Memory B cell (primary cell): ENCODE data around the gene PHLPP2.

ENCODE experiments used
- ATAC-seq: fragments of 150-1000 bp; cut with Tn5 transposase; 2 replicates; pipeline ENCODE4 v1.10.0; 2021; ENCODE audit warnings: low read depth, mild to moderate bottlenecking, moderate library complexity
- DNase-seq, 2 donors: peaks; one replicate each; pipeline ENCODE4 v3.0.0; 2022; ENCODE audit warnings: low spot score in 2 of 2
- H3K27ac Mint-ChIP-seq: one replicate; pipeline ENCODE4 v1.8.0; 2022; ENCODE audit warnings: mild to moderate bottlenecking, moderate library complexity, mixed read lengths
- H3K27me3 Mint-ChIP-seq: one replicate; pipeline ENCODE4 v1.8.0; 2022; ENCODE audit warnings: mixed read lengths
- H3K36me3 Mint-ChIP-seq: one replicate; pipeline ENCODE4 v1.8.0; 2022; ENCODE audit warnings: mild to moderate bottlenecking, mixed read lengths
- H3K4me1 Mint-ChIP-seq: one replicate; pipeline ENCODE4 v1.8.0; 2022; ENCODE audit warnings: mixed read lengths
- H3K4me3 Mint-ChIP-seq: one replicate; pipeline ENCODE4 v1.8.0; 2022; ENCODE audit warnings: mild to moderate bottlenecking, moderate library complexity, mixed read lengths
- H3K9me3 Mint-ChIP-seq: one replicate; pipeline ENCODE4 v1.8.0; 2022; ENCODE audit warnings: mixed read lengths

PHLPP2 gene

GRCh38 chr16:71724320-71724751, at the start of gene PHLPP2:
TSS of gene PHLPP2 (minus strand) at chr16:71724701. CDS start at chr16:71714795, 9,906 bp downstream.
- no peak for DNase-seq
- no peak for ATAC-seq
- peak within 1 kb of the TSS; percentile 56 for H3K27ac Mint-ChIP-seq

GRCh38 chr16:71771571-71771970, 47.1 kb upstream of the PHLPP2 start:
- Mint-ChIP-seq H3K4me3 (no peak overlapping the region), H3K27ac (peak overlapping the region; percentile 32), H3K9me3 (no peaks in the 10 kb centered on the region), H3K36me3 (peaks cover 18% of the 10 kb centered on the region), H3K4me1 (peaks cover 6% of the 10 kb centered on the region), H3K27me3 (no peaks in the 10 kb centered on the region)
- DNase-seq, result no peak
- no peak for ATAC-seq

More at GRCh38 chr16:71724320-71724751, at the start of gene PHLPP2:
- Mint-ChIP-seq H3K36me3 (no peaks in the 10 kb centered on the region), H3K4me3 (peak within 1 kb of the TSS; percentile 75), H3K27me3 (no peaks in the 10 kb centered on the region), H3K9me3 (no peaks in the 10 kb centered on the region), H3K4me1 (peaks cover 33% of the 10 kb centered on the region)

- no peak overlapping the region for H3K27ac Mint-ChIP-seq
- H3K4me3 Mint-ChIP-seq, result no peak overlapping the region
- DNase-seq, result no peak
- H3K36me3 Mint-ChIP-seq, result peaks cover 14% of the 10 kb centered on the region
- no peaks in the 10 kb centered on the region for H3K4me1 Mint-ChIP-seq
- no peak for ATAC-seq
- no peaks in the 10 kb centered on the region for H3K9me3 Mint-ChIP-seq
- no peaks in the 10 kb centered on the region for H3K27me3 Mint-ChIP-seq
These were observed 44.7 kb upstream of the PHLPP2 start for GRCh38 chr16:71769222-71769621.

GRCh38 chr16:71767060-71767900, 42.8 kb upstream of the PHLPP2 start:
- ATAC-seq (no peak), DNase-seq (no peak)
- Mint-ChIP-seq H3K36me3 (peaks cover 17% of the 10 kb centered on the region), H3K9me3 (no peaks in the 10 kb centered on the region), H3K27me3 (no peaks in the 10 kb centered on the region), H3K4me3 (no peak overlapping the region), H3K4me1 (no peaks in the 10 kb centered on the region), H3K27ac (no peak overlapping the region)

- H3K4me1 Mint-ChIP-seq, result no peaks in the 10 kb centered on the region
- H3K36me3 Mint-ChIP-seq, result peaks cover 5% of the 10 kb centered on the region
- no peak overlapping the region for H3K4me3 Mint-ChIP-seq
- no peak overlapping the region for H3K27ac Mint-ChIP-seq
- H3K9me3 Mint-ChIP-seq, result no peaks in the 10 kb centered on the region
- DNase-seq, result no peak
- ATAC-seq, result no peak
- H3K27me3 Mint-ChIP-seq, result no peaks in the 10 kb centered on the region
These were observed 37.7 kb upstream of the PHLPP2 start for GRCh38 chr16:71762186-71762585.

GRCh38 chr16:71761097-71761496, 36.6 kb upstream of the PHLPP2 start:
- Mint-ChIP-seq H3K36me3 (peaks cover 9% of the 10 kb centered on the region), H3K27ac (no peak overlapping the region), H3K9me3 (no peaks in the 10 kb centered on the region), H3K4me3 (no peak overlapping the region), H3K4me1 (no peaks in the 10 kb centered on the region), H3K27me3 (no peaks in the 10 kb centered on the region)
- ATAC-seq (no peak), DNase-seq (no peak)

GRCh38 chr16:71758293-71758760, 33.8 kb upstream of the PHLPP2 start:
- no peak overlapping the region for H3K27ac Mint-ChIP-seq
- H3K27me3 Mint-ChIP-seq, result no peaks in the 10 kb centered on the region
- H3K9me3 Mint-ChIP-seq, result no peaks in the 10 kb centered on the region
- DNase-seq (no peak), ATAC-seq (no peak)
- no peak overlapping the region for H3K4me3 Mint-ChIP-seq
- H3K36me3 Mint-ChIP-seq, result peaks cover 18% of the 10 kb centered on the region
- H3K4me1 Mint-ChIP-seq, result peaks cover 5% of the 10 kb centered on the region

- H3K36me3 Mint-ChIP-seq, result peaks cover 18% of the 10 kb centered on the region
- peaks cover 7% of the 10 kb centered on the region for H3K4me1 Mint-ChIP-seq
These were observed 30.2 kb upstream of the PHLPP2 start for GRCh38 chr16:71754652-71755051.

GRCh38 chr16:71754108-71754507, 29.6 kb upstream of the PHLPP2 start:
- peaks cover 18% of the 10 kb centered on the region for H3K36me3 Mint-ChIP-seq
- no peaks in the 10 kb centered on the region for H3K27me3 Mint-ChIP-seq
- ATAC-seq (no peak), DNase-seq (no peak)
- H3K4me1 Mint-ChIP-seq, result peaks cover 7% of the 10 kb centered on the region
- H3K27ac Mint-ChIP-seq, result peak overlapping the region; percentile 22
- no peak overlapping the region for H3K4me3 Mint-ChIP-seq
- H3K9me3 Mint-ChIP-seq, result no peaks in the 10 kb centered on the region

More at GRCh38 chr16:71754652-71755051, 30.2 kb upstream of the PHLPP2 start:
- Mint-ChIP-seq H3K27me3 (no peaks in the 10 kb centered on the region), H3K9me3 (no peaks in the 10 kb centered on the region), H3K27ac (peak overlapping the region; percentile 22), H3K4me3 (no peak overlapping the region)
- no peak for DNase-seq
- ATAC-seq, result no peak

- Mint-ChIP-seq H3K9me3 (no peaks in the 10 kb centered on the region), H3K36me3 (peaks cover 25% of the 10 kb centered on the region), H3K27ac (peak overlapping the region; percentile 33), H3K4me3 (no peak overlapping the region), H3K27me3 (no peaks in the 10 kb centered on the region), H3K4me1 (peaks cover 3% of the 10 kb centered on the region)
- ATAC-seq, result no peak
- DNase-seq, result no peak
These were observed 23.7 kb upstream of the PHLPP2 start for GRCh38 chr16:71748226-71748625.

GRCh38 chr16:71746442-71747046, 22.0 kb upstream of the PHLPP2 start:
- DNase-seq (peak in 1 of 2 donors; percentile 56), ATAC-seq (peak; percentile 75)
- Mint-ChIP-seq H3K27me3 (no peaks in the 10 kb centered on the region), H3K36me3 (peaks cover 25% of the 10 kb centered on the region), H3K4me3 (no peak overlapping the region), H3K27ac (no peak overlapping the region), H3K9me3 (no peaks in the 10 kb centered on the region), H3K4me1 (peaks cover 2% of the 10 kb centered on the region)

GRCh38 chr16:71738855-71739254, 14.4 kb upstream of the PHLPP2 start:
- Mint-ChIP-seq H3K27me3 (no peaks in the 10 kb centered on the region), H3K4me3 (no peak overlapping the region), H3K4me1 (no peaks in the 10 kb centered on the region), H3K9me3 (no peaks in the 10 kb centered on the region), H3K27ac (no peak overlapping the region), H3K36me3 (peaks cover 15% of the 10 kb centered on the region)
- ATAC-seq, result no peak
- DNase-seq, result no peak

- DNase-seq, result no peak
- ATAC-seq, result no peak
- H3K27ac Mint-ChIP-seq, result no peak overlapping the region
These were observed 13.0 kb upstream of the PHLPP2 start for GRCh38 chr16:71737501-71737900.

GRCh38 chr16:71734511-71734910, 10.0 kb upstream of the PHLPP2 start:
- ATAC-seq (no peak), DNase-seq (no peak)
- H3K4me1 Mint-ChIP-seq, result peaks cover 2% of the 10 kb centered on the region
- H3K9me3 Mint-ChIP-seq, result no peaks in the 10 kb centered on the region
- H3K27ac Mint-ChIP-seq, result no peak overlapping the region
- H3K27me3 Mint-ChIP-seq, result no peaks in the 10 kb centered on the region
- H3K36me3 Mint-ChIP-seq, result peaks cover 32% of the 10 kb centered on the region
- no peak overlapping the region for H3K4me3 Mint-ChIP-seq

More at GRCh38 chr16:71737501-71737900, 13.0 kb upstream of the PHLPP2 start:
- no peak overlapping the region for H3K4me3 Mint-ChIP-seq
- no peaks in the 10 kb centered on the region for H3K27me3 Mint-ChIP-seq
- peaks cover 26% of the 10 kb centered on the region for H3K36me3 Mint-ChIP-seq
- no peaks in the 10 kb centered on the region for H3K4me1 Mint-ChIP-seq
- H3K9me3 Mint-ChIP-seq, result no peaks in the 10 kb centered on the region
